ENCODE data around the gene TMEM229B.

The TMEM229B gene

DNA sequence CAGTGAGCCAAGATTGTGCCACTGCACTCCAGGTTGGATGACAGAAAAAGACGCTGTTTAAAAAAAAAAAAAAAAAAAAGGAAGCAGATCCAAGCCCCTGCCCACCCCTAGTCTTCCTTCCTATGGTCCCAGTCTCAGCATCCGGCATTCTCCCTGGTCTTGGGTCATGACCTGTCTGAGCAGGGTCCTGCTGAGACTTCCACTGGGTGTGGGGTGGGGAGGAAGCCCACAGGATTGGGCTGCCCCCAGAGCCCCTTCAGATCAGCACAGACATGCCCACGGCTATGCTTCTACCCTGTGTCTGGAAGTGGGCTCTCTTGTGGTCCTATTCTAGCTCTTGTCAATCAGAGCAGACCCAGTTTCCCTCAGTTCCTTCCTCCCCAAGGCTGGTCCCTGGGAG is 64.0 kb downstream of the TMEM229B start:
- DNase-seq (ENCODE audit: low read depth in 2 of 2), result no peak

DNA sequence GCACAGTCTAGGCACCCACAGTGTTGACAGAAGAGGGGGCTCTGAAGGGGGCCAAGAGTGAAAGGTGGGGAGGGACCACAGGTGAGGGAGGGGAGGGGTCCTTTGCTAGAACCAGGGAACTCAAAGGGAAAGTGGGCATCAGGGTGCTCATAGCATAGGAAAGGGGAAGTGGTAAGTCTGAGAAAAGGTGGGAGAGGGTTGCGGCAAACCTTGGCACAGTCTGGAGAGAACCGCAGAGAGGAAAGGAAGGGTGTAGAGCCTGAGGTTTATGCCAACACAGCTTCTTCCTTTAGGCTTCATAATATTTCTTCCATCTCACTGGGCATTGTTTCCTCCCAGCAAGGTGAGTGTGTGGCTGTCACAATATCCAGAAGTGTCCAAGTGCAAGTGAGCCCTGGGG is 65.1 kb downstream of the TMEM229B start:
- no peak for DNase-seq (ENCODE audit: low read depth in 2 of 2)

DNA sequence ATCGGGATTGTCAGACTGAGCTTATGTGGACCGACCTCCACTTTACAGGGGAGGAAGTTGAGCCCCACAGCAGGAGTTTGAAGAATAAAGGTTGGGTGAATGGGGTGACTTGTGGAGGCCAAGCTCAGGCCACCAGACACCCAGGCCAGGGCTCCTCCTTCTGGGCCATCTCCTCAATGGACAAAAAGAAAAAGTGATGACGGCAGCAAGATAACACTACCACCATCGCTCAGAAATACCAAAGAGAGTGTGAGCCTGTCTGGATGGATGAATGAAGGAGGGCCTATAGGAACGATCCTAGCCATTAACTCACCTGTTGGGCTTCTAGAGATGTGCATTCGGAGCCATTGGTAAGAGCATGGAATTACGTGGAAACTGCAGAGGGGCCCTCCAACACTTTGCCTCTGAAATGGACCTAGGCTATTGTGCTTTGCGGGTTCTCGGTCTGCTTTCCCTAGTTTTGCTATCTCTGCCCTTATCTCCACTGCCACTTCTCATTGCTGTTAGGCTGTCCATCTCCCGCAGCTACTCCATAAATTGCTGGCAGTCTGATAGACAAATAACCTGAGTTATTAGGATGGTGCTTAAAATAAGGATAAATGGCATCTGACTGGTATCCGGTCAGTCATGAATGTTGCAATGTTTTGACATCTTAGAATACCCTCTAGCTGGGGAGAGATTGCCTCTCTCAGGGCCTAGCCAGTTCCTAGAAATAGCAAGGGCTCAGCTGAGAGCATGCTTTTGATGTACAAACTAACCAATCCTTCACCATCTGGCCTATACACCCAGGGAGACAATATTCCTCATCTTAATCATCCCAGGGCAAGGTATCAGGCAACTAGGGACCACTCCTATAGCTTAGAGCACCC is 66.9 kb downstream of the TMEM229B start:
- no peak for DNase-seq (ENCODE audit: low read depth in 2 of 2)

Measured in stimulated activated CD8-positive, alpha-beta memory T cell treated with anti-CD3 and anti-CD28 coated beads, Interleukin-15, amount 100 ng/mL, for 4 hours (primary cell).